Measurements from ENCODE around the gene NUCB2.

- TF ChIP-seq, protein P1, sequence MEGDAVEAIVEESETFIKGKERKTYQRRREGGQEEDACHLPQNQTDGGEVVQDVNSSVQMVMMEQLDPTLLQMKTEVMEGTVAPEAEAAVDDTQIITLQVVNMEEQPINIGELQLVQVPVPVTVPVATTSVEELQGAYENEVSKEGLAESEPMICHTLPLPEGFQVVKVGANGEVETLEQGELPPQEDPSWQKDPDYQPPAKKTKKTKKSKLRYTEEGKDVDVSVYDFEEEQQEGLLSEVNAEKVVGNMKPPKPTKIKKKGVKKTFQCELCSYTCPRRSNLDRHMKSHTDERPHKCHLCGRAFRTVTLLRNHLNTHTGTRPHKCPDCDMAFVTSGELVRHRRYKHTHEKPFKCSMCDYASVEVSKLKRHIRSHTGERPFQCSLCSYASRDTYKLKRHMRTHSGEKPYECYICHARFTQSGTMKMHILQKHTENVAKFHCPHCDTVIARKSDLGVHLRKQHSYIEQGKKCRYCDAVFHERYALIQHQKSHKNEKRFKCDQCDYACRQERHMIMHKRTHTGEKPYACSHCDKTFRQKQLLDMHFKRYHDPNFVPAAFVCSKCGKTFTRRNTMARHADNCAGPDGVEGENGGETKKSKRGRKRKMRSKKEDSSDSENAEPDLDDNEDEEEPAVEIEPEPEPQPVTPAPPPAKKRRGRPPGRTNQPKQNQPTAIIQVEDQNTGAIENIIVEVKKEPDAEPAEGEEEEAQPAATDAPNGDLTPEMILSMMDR (conservative IDR thresholded peaks at IDR 0.05; ENCODE audit: low read depth, low read length), result no peak
- no peak for TF ChIP-seq EZH2 (IDR thresholded peaks at IDR 0.05; ENCODE audit: borderline replicate concordance, low read depth, low read length, poor library complexity, severe bottlenecking)
Observed at GRCh38 chr11:17376493-17376892, 100.0 kb downstream of the NUCB2 start.
